Stimulated activated CD4-positive, alpha-beta T cell treated with anti-CD3 and anti-CD28 coated beads, Interleukin-12 subunit alpha, Interleukin-12 subunit beta, amount 100 ng/mL, for 24 hours (primary cell): ENCODE data around the gene TUFT1.
"Not testable (repeated sequence)": the region's sequence is repeated elsewhere in the genome, so short reads cannot be mapped to it uniquely, and the experiment has no call there.

Experiments
- DNase-seq, 2 experiments: peaks; one replicate each; pipeline ENCODE4 v3.0.0-alpha.2; 2020; ENCODE audit warnings: low read depth in 2 of 2

TUFT1 gene

DNA sequence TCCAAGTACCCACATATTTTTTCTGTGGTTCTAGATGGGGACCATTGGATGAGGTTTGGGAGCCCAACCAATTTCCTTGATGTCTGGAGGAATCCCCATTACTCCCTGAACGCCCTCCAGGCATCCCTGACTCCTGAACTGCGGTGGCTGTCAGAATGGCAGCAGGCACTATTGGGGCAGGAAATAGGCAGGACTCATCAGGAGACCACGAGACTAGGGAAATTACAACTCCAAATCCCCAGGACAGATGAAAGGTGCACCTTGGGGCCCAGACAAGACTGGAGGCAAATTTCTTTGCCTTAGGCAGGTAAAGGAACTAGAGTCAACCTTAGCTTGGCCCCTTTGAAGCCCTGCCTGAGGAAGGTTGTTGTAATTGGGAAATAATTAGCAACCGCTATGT, 27.8 kb upstream of the TUFT1 start:
- no peak for DNase-seq

DNA sequence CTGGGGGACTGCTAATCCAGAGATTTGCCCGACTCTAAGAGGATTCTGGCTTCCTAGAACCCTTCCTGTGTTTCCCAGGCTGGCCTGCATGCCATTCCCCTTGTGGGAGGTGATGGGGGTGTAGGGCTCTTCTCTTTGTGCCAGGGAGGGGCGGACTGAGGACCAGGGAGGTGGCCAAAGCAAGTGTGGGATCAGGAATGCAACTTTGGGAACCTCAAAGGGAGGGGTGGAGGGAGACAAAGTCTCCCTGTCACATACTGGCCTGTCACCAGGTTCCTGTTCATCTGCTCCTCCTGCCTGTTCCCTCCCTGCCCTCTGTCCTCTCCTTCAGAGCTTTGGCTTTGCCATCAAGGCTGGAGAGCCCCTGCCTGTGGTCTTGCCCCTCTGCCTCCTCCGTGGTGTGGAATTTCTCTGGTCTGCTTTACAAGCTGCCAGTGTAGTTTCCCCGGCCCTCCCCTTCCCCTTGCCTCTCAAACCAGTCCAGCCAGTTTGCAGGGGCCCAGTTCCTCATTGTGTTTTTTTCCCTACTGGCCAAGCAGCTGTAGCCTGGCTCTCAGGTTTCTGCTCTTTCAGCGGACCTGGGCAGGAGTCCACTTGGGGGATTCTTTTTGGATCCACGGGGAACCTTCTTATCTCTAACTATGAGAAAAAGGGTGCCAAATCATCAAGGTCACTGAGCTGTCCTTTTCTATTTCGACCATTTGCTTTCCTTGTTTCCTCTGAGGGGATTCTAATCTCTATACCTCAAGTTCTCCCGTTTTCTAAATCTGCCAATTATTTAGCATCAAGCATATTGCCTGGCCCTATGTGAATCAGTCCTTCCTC, 27.1 kb upstream of the TUFT1 start:
- DNase-seq, result no peak

- DNase-seq, result peak in 1 of 2 experiments; percentile 11
Observed at GRCh38 chr1:151513626-151514121, 26.4 kb upstream of the TUFT1 start.

- DNase-seq, result no peak
Observed at GRCh38 chr1:151514366-151514765, 25.7 kb upstream of the TUFT1 start.

DNA sequence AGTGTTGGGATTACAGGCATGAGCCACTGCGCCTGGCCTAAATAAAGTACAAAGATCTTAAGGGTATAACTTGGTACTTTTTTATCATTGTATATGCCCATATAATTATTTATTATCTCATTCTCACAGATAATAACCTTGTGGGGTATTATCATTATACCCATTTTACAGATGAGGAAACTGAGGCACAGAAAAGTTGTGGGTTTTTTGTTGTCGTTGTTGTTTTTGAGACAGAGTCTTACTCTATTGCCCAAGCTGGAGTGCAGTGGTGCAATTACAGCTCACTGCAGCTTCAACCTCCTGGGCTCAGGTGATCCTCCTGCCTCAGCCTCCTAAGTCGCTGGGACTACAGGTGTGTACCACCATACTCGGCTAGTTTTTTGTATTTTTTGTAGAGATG, 24.8 kb upstream of the TUFT1 start:
- DNase-seq, result no peak

DNA sequence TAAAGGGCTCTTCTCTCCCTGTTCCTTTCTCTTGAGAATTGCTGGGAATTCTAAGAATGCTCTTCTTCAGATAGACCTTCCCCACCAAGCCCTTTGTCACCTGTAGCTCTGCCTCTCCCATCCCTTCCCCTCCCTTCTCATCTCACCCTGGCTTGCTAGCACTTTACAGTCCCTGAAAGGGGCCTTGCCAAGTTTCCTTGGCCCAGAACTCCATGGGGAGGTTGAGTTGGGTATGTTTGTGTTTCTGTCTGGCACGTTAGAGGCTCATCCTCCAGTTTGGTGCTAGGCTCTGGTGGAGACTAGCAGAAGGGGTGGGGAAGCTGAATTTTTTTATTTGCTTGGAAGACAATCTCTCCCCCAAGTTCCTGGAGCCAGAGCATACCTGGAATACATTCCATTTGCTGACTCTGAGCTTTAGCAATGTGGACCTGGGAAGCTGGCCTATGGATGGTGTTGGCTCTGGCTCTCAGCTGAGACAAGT, 24.0 kb upstream of the TUFT1 start:
- DNase-seq, result no peak

GRCh38 chr1:151518431-151518830, 21.7 kb upstream of the TUFT1 start:
- DNase-seq, result no peak

DNA sequence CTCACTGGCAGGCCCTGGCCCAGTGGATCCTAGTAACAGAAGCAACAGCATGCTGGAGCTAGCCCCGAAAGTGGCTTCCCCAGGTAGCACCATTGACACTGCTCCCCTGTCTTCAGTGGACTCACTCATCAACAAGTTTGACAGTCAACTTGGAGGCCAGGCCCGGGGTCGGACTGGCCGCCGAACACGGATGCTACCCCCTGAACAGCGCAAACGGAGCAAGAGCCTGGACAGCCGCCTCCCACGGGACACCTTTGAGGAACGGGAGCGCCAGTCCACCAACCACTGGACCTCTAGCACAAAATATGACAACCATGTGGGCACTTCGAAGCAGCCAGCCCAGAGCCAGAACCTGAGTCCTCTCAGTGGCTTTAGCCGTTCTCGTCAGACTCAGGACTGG, 21.2 kb upstream of the TUFT1 start:
- DNase-seq, result no peak

- no peak for DNase-seq
Observed at GRCh38 chr1:151519667-151520066, 20.4 kb upstream of the TUFT1 start.

GRCh38 chr1:151520359-151520758, 19.8 kb upstream of the TUFT1 start:
- DNase-seq, result no peak

DNA sequence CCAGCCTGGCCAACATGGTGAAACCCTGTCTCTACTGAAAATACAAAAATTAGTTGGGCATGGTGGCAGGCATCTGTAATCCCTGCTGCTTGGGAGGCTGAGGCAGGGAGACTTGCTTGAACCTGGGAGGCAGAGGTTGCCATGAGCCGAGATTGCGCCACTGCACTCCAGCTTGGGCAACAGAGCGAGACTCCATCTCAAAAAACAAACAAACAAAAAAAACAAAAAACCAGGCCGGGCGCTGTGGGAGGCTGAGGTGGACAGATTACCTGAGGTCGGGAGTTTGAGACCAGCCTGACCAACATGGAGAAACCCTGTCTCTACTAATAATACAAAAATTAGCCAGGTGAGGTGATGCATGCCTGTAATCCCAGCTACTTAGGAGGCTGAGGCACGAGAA, 17.7 kb upstream of the TUFT1 start:
- not testable (repeated sequence) for DNase-seq

DNA sequence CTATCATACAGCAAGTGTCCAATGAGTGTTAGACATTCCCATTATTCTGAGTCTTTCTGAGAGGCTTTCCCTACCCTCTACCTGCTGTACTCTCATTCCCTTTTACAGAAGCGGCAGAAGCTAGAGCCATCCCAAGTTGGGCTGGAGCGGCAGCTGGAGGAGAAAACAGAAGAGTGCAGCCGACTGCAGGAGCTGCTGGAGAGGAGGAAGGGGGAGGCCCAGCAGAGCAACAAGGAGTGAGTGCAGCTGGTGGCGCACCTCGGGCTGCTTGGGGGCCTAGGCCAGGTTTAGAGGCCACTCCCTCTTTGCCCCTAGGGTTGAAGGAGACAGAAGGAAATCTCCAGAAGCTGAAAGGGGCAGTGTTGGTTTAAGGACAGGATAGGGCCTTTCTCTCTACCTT, 16.8 kb upstream of the TUFT1 start:
- DNase-seq, result no peak

DNA sequence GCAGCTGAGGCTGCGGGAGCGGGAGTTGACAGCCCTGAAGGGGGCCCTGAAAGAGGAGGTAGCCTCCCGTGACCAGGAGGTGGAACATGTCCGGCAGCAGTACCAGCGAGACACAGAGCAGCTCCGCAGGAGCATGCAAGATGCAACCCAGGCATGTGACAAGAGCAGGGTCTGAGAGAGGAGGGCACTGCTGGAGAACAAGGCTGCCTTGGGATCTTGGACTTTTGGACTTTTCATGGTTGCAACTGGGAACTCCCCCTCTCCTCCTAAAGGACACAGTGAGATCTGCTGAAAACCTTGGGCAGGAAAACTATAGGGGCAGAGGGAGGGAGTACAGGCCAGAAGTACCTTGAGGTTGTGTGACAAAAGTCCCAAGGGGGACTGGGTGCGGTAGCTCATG, 15.4 kb upstream of the TUFT1 start:
- DNase-seq, result no peak

DNA sequence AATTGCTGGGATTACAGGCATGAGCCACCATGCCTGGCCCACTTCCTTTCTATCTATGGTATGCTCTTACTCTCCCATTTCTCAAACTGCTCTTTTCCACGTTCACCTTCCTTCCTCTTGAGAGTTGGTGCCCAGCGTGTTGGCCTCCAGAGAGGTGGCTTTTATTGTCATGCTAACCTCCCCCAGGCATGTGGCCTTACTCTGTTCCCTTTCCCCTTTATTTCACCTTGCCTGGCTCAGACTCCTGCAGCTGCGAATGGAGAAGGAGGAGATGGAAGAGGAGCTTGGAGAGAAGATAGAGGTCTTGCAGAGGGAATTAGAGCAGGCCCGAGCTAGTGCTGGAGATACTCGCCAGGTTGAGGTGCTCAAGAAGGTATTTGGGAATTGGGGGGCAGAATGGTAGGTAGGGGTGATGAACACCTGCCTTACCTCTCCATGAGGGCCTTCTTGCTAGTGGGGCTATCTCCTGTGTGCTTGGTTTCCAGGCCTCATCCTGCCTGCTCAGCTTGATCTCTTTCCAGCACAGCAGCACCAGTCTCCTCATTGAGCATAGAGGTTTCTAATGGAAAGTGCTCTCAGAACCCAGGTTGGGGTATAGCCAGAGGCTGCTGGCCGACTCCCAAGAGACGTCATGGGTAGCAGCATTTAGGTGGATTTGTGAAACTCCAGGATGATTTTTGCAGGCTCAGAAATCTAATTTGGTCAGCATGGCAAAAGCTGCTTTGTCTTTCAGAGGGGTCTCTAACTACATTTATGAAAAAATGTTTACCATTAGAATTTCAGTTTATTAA, 13.2 kb upstream of the TUFT1 start:
- no peak for DNase-seq

DNA sequence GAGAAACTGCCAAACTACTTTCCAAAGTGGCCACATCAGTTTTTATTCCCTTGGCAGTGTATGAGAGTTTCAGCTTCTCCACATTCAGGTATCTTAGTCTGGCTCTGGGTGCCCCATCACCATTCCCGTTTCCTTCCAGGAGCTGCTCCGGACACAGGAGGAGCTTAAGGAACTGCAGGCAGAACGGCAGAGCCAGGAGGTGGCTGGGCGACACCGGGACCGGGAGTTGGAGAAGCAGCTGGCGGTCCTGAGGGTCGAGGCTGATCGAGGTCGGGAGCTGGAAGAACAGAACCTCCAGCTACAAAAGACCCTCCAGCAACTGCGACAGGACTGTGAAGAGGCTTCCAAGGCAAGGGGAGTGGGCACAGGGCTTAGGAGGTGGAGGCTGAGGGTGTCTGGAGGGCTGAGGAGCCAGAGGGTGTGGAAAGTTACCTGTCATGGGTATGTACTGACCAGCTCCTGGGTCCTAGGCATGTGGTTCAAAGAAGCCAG, 10.9 kb upstream of the TUFT1 start:
- no peak for DNase-seq

- DNase-seq, result no peak
Observed at GRCh38 chr1:151529781-151530180, 10.3 kb upstream of the TUFT1 start.

DNA sequence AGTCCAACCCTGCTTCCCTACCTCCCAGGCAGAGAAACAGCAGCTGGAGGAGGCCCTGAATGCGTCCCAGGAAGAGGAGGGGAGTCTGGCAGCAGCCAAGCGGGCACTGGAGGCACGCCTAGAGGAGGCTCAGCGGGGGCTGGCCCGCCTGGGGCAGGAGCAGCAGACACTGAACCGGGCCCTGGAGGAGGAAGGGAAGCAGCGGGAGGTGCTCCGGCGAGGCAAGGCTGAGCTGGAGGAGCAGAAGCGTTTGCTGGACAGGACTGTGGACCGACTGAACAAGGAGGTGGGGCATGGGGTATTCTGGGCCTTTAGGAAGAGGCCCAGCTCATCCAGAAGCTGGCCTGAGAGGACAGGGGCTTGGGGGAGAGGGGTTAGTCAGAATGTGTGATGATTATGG, 9.6 kb upstream of the TUFT1 start:
- DNase-seq, result no peak

- DNase-seq, result no peak
Observed at GRCh38 chr1:151533870-151534269, 6.2 kb upstream of the TUFT1 start.

DNA sequence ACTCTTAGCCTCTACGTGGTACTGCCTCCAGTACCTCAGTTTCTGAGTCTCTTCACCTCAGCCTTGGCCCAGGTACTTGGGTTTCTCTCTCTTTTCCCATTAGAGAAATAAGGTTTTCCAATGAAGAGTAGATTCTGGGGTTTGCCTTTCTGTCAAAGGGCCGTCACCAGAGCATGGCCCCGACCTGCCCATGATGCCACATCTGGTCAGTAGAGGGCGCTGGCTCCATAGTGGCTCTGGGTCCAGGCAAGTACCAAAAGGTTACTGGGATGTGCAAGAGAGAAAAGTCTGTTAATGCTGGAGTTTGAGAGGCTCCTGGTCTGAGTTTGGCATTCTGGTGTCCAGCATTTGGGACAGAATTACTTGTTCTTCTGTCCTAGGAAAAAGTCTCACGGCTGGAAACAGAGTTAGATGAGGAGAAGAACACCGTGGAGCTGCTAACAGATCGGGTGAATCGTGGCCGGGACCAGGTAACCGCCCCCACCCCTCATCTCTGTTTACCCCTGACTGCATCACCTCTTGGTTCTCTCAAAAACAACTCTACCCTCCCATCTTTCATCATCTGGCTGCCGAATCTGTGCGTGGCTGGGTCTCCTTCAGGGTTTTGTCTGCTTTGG, 5.3 kb upstream of the TUFT1 start:
- DNase-seq, result peak; percentile 51 to 79

GRCh38 chr1:151535326-151536271, 4.5 kb upstream of the TUFT1 start:
- no peak for DNase-seq

GRCh38 chr1:151536499-151536898, 3.6 kb upstream of the TUFT1 start:
- no peak for DNase-seq
